Neutrophil (primary cell): ENCODE results near the gene ZNF648.

ENCODE experiments used
- H3K27ac ChIP-seq: fragments of 200-600 bp; sonication (generic); 2 replicates; pipeline ENCODE4 v1.5.1; 2016; ENCODE audit warnings: mild to moderate bottlenecking, moderate library complexity
- H3K27me3 ChIP-seq: fragments of 200-600 bp; sonication (generic); 2 replicates; pipeline ENCODE4 v1.6.0; 2016; ENCODE audit warnings: mild to moderate bottlenecking
- H3K36me3 ChIP-seq: fragments of 200-600 bp; sonication (generic); 2 replicates; pipeline ENCODE4 v1.5.1; 2017
- H3K4me1 ChIP-seq, 2 experiments: fragments of 200-600 bp in 1 of 2; sonication (generic) in 1 of 2; 1 replicate in 1 of 2; 2 replicates in 1 of 2; pipeline versions ENCODE4 v1.5.1 to v1.6.1; 2013 to 2016; ENCODE audit warnings: low read depth in 1 of 2, low read length in 1 of 2, mild to moderate bottlenecking in 1 of 2, moderate library complexity in 1 of 2; ENCODE audit not compliant: control insufficient read depth in 1 of 2, insufficient read depth in 1 of 2
- H3K4me3 ChIP-seq, 2 experiments: fragments of 200-600 bp in 1 of 2; sonication (generic) in 1 of 2; 1 replicate in 1 of 2; 2 replicates in 1 of 2; pipeline ENCODE4 v1.5.1; 2013 to 2016; ENCODE audit warnings: low read depth in 1 of 2, low read length in 1 of 2, mild to moderate bottlenecking in 1 of 2, moderate library complexity in 1 of 2
- H3K9me3 ChIP-seq: fragments of 200-600 bp; sonication (generic); 2 replicates; pipeline ENCODE4 v1.5.1; 2016
- TF ChIP-seq, protein P1 (sequence below): fragments of 200-600 bp; sonication (generic); IDR thresholded peaks from 2 replicates; pipeline ENCODE4 v1.5.1; 2016; ENCODE audit warnings: antibody characterized with exemption

Gene ZNF648

DNA sequence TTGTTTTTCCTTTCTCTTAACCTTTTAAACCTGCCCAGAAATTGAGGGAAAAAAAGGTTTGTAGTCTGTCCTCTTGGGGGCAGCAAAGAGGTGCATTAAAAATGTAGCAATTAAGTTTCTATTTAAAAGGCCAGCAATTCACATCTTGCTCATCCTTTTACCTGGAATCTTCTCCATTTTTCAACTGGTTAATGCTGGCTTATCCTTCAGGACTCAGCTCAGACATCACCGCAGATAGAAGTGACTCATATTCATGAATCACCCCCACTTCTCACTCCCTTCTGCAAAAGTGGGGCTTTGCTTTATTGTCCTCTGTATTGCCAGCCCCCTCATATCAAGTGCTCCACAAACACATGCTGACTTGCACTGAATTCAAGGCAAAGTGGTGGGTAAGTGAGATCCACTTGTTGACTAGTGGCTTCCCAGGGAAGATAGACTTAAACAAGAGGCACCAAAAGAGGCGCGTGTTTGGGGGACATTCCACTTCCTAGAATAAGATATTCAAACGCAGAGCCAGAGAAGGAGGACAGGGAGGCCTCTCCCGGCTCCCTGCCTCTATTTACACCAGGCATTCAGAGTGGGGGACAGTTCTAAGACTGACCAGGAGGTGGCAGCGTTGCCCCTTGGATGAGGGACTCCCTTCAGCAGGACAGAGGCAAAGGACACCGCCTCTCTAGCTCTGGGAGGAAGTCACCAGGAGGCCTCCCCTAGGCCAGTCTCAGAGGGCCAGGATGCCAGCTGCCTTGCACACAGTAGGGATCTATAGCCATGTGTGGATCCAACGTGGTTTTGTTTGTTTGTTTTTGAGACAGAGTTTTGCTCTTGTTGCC, 23.2 kb upstream of the ZNF648 start:
- Histone ChIP-seq H3K27me3 (no peaks in the 10 kb centered on the region), H3K4me1 (peaks cover 21 to 25% of the 10 kb centered on the region in 2 experiments), H3K27ac (peak overlapping the region; percentile 20), H3K9me3 (no peaks in the 10 kb centered on the region), H3K4me3 (no peak overlapping the region), H3K36me3 (no peaks in the 10 kb centered on the region)
- TF ChIP-seq, protein P1, sequence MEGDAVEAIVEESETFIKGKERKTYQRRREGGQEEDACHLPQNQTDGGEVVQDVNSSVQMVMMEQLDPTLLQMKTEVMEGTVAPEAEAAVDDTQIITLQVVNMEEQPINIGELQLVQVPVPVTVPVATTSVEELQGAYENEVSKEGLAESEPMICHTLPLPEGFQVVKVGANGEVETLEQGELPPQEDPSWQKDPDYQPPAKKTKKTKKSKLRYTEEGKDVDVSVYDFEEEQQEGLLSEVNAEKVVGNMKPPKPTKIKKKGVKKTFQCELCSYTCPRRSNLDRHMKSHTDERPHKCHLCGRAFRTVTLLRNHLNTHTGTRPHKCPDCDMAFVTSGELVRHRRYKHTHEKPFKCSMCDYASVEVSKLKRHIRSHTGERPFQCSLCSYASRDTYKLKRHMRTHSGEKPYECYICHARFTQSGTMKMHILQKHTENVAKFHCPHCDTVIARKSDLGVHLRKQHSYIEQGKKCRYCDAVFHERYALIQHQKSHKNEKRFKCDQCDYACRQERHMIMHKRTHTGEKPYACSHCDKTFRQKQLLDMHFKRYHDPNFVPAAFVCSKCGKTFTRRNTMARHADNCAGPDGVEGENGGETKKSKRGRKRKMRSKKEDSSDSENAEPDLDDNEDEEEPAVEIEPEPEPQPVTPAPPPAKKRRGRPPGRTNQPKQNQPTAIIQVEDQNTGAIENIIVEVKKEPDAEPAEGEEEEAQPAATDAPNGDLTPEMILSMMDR = peak; percentile 96

DNA sequence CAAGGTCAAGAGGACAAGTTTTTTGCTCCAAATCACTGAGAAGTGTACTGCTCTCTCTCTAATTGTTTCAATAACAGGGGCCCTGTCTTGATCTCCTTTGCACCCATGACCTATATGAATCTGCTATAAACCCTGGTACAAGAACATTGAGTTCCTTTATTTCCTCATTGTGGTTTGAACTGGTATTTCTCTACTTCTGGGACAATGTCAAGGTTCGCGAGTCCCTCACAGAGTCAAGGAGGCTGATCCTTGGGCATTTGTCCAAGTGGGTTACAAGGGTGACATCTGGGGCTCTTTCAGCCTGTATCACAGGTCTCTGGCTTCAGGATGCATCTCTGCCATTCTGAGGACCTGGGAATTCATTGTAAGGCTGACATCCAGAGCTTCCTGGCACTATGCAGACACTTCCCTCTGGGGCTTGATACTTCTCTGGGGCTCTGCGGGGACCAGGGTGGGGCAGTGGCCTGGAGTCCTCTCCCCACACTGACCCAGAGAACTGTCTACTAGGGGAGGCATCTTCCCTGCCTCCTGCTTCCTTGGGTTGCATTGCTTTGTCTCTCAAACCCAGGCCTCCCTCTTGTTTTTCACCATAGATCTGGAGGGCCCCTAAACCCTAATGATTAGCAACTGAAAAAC, 22.5 kb upstream of the ZNF648 start:
- no peak overlapping the region for H3K4me3 ChIP-seq
- no peaks in the 10 kb centered on the region for H3K27me3 ChIP-seq
- no peaks in the 10 kb centered on the region for H3K36me3 ChIP-seq
- no peaks in the 10 kb centered on the region for H3K9me3 ChIP-seq
- TF ChIP-seq, protein P1 = no peak
- H3K4me1 ChIP-seq = peaks cover 21 to 25% of the 10 kb centered on the region in 2 experiments
- H3K27ac ChIP-seq = no peak overlapping the region

DNA sequence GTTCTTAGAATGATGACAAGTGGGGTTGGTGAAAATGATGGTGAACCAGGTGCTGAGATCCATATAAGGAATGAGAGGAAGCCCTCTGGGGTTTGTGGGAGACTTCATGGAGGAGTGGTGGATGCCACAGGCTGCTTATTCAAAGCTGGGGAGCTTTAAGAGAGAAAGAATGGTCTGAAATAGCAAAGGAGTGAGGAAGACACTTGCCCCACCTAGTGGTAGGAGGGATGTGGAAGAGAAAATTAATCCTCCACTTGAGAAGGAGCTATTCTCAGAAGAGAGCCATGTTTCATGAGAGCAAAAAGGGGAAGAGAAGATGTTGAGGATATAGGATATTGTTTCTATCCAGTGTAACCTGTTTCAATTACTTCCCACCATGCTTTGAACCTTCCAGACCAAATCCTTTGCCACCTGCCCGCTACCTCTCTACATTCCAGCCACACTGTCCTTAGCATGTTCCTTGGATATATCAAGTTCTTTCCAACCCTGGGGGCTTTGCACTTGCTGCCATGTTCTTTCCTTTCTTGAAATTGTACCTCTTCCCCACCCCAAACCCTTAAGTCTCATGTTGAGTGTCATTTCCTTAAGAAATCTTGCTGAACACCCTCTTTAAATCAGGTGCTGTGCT, 19.6 kb upstream of the ZNF648 start:
- TF ChIP-seq, protein P1 = peak; percentile 34
- no peaks in the 10 kb centered on the region for H3K27me3 ChIP-seq
- peaks cover 7 to 12% of the 10 kb centered on the region in 2 experiments for H3K4me1 ChIP-seq
- no peaks in the 10 kb centered on the region for H3K36me3 ChIP-seq
- no peak overlapping the region for H3K27ac ChIP-seq
- H3K9me3 ChIP-seq = no peaks in the 10 kb centered on the region
- no peak overlapping the region for H3K4me3 ChIP-seq

DNA sequence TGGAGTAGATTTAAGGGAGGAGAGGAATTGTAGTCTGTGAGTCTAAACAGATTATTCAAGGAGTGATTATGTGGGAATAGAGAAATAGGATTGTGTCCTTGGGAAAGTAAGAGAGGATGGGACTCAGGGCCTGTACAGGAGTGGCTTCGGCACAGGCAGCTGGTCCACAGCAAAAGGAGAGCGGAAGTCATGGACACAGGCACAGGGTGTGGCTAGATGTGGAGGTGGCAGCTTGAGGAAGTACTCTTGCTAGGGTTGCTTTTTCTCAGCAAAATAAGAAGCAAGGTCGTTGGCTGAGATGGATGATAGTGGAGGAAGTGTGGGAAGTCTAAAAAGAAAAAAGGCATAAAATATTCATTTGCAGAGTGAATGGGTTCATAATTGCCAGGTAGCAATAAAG, 18.5 kb upstream of the ZNF648 start:
- H3K4me3 ChIP-seq = no peak overlapping the region

DNA sequence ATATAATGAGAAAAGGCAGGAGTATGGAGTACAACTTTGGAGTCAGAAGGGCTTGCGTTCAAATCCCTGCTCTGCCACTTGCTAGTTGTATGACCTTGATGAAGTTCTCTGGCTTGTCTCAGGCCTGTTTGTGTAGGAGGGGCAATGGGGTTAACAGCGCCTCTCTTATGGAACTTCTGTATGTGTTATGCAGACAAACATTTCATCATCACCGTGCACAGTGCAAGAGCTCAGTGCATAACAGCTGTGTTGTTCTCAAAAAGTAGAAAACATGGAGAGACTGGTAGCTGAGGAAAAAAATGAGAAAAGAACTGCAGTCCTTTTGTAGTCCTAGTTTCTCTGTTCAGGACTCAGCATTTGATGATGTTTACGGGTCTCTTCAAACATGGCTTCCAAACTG, 10.4 kb upstream of the ZNF648 start:
- Histone ChIP-seq H3K27me3 (peaks cover 36% of the 10 kb centered on the region), H3K4me1 (no peaks in the 10 kb centered on the region), H3K4me3 (no peak overlapping the region), H3K9me3 (no peaks in the 10 kb centered on the region), H3K27ac (no peak overlapping the region), H3K36me3 (no peaks in the 10 kb centered on the region)
- TF ChIP-seq, protein P1 = no peak

More for the DNA sequence above, 18.5 kb upstream of the ZNF648 start:
- Histone ChIP-seq H3K9me3 (no peaks in the 10 kb centered on the region), H3K27ac (no peak overlapping the region), H3K36me3 (no peaks in the 10 kb centered on the region), H3K4me1 (peaks cover 7 to 8% of the 10 kb centered on the region in 2 experiments), H3K27me3 (no peaks in the 10 kb centered on the region)
- TF ChIP-seq, protein P1 = no peak
